Thoracic aorta endothelial cell (primary cell): ENCODE measurements around the gene MRPL11. TPM values are rescaled to one million over a fixed set of nuclear protein-coding genes. Genes with fewer than 3 reads are reported as not detected.

Source experiments
- small RNA-seq: library from RNA; depleted of rRNA; stranded (forward); fragments of <200 nt; gene quantifications from one replicate; pipeline ENCODE3, GENCODE V24; 2012
- total RNA-seq: library from RNA; depleted of rRNA; stranded (reverse); fragments of >200 nt; gene quantifications from 2 replicates; pipeline ENCODE4 v1.2.3, GENCODE V29; 2012

MRPL11 gene
- 58.7 and 65.2 TPM in 2 replicates for total RNA-seq

DNA sequence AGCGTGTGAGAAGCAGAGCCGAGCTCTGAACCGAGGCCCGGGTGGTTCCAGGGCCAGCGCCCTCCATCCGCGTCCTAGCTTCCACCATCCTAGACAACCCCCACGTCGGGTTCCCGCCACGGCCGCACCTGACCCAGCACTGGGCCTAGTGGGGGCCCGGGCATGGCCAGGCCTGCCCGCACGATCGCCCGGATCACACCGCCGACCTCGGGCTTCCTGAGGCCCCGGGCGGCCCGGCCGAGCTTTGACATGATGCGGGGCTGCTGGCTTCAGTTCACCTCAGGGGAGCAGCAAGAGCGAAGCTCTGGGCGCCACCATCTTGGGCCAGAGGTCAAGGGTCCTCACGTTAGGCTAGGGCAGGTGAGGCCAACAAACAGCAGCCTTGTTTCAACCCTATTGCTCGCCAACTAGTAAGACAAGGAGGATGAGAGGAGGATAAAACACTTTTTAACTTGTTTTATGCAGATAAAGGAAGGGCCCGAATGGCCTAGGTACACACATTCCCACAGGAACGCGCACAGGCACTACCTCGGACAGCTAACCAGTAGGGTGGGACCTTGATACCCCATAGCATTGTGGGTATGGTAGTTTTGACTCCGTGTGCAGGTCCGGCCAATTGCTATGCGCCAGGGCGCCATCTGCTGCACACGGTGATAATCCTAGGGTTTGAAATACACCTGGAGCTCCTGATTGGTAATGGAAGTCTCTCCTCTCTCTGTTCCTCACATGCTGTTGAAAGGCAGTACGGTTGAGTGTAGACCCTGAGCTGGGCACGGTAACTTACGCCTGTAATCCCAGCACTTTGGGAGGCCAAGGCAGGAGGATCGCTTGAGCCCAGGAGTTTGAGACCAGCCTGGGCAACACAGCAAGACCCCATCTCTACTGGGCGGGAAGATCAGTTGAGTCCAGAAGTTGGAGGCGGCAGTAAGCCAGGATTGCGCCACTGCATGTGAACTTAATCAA, at the start of gene MRPL11:
Gene MRPL11 (minus strand): TSS at position 345 of the 963 bp plus-strand sequence. CDS start 94 bp downstream, at position 251.

GRCh38 chr11:66480117-66480938, 41.7 kb upstream of the MRPL11 start, which contains the start of gene DPP3:
DPP3 (plus strand) TSS chr11:66480434; CDS start chr11:66482201, 1,767 bp downstream.

DNA sequence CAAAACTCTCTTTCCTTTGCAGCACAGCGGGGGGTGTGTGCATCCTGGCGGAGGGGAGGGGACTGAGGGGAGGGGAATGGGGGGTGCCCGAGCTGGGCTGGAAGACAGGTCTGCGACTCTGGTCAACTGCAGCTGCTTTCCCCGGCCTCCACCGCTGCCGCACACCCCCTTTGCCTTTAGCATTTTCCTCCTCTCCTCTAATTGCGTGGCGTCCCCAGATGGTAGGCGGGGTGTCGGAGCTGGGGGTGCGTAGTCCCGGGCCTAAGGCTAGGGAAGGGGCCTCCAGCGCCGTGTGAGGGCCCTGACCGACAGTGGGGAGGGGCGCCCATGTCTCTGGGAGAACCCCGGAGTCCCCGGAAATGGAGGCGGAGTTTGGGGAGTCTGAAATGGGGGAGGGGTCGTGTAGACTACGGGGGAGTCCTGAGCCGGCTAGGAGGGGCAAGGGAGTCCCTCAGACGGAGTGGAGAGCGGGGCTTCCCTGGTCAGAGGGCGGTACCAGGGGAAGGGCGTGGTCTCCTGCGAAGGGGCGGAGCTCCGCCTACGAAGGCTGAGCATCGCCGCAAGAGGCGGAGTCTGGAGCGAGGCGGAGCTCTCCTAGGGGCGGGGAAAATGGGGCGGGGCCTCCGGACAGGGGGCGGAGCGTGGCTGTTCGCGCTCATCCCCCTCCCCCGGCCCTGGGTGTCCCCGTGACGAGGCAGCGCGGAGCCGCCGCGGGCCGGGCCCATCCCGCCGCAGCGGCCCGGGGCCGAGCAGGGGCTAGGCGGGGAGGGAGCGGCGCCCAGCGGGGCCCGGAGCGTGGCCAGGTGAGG, 27.8 kb upstream of the MRPL11 start, which contains the start of gene PELI3:
Gene PELI3 (plus strand): TSS at position 681 of the 809 bp plus-strand sequence. CDS start 1,224 bp downstream, outside the sequence.

DNA sequence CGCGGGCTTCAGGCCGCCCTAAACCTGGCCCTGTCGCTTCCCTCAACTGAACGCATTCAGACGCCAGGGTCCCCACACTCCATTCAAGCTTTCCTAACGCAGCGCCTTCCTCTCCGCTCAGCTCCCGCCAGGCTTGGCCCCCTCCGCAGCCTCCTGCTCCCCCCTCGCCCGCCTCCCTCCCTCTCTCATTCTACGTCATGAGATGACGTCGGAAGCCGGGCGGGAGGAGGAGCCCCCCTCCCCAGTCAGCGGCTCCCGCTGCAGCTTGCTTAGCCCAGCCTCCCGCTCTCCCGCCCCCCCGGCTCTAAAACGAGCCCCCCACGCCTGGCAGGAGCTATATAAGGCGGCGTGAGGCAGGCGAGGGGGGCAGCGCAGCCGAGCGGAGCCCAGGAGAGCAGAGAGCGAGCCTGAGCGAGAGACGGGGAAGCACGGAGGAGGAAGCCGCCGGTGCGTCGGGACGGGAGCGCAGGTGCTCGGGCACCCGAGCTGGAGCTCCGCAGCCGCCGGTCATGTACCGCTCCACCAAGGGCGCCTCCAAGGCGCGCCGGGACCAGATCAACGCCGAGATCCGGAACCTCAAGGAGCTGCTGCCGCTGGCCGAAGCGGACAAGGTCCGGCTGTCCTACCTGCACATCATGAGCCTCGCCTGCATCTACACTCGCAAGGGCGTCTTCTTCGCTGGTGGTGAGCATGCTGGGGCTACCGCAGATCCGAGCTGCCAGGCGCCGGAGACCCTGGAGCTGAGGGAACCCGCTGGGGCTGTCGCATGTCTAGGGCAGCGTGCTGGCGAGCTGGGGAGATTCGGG, 17.8 kb downstream of the MRPL11 start, which contains the start of gene NPAS4:
Gene NPAS4 (plus strand): TSS at position 365 of the 806 bp plus-strand sequence. CDS start 145 bp downstream, at position 510.

Small RNA genes lying within 50 kb of the gene (small RNA-seq; reads per million reads assigned to genes)
- gene RF00416: not detected
- 3.8 reads per million, percentile 73 among the genes with 10 or more reads in this experiment for gene RNU1-84P

Other genes starting within 250 kb of the MRPL11 start
- 15.8 and 19.2 TPM in 2 replicates for gene KLC2, start 181.1 kb downstream of the MRPL11 start, total RNA-seq
- 107 and 128 TPM in 2 replicates for gene RAB1B, start 170.2 kb downstream of the MRPL11 start, total RNA-seq
- 0.13 and 0.14 TPM in 2 replicates for gene CNIH2, start 160.7 kb downstream of the MRPL11 start, total RNA-seq
- gene YIF1A, start 149.7 kb downstream of the MRPL11 start, total RNA-seq: 70.6 and 85.0 TPM in 2 replicates
- gene TMEM151A, start 147.0 kb downstream of the MRPL11 start, total RNA-seq: under 0.01 TPM in 1 of 2 replicates, not detected in the other
- gene CD248, start 121.8 kb downstream of the MRPL11 start, total RNA-seq: under 0.01 TPM in 1 of 2 replicates, not detected in the other
- 5.3 and 7.8 TPM in 2 replicates for gene RIN1, start 102.4 kb downstream of the MRPL11 start, total RNA-seq
- 48.9 and 61.2 TPM in 2 replicates for gene BRMS1, start 93.7 kb downstream of the MRPL11 start, total RNA-seq
- 20.2 and 29.2 TPM in 2 replicates for gene B4GAT1, start 91.2 kb downstream of the MRPL11 start, total RNA-seq
- gene SLC29A2, start 67.1 kb downstream of the MRPL11 start, total RNA-seq: 0.27 and 1.0 TPM in 2 replicates
- gene NPAS4, start 17.8 kb downstream of the MRPL11 start, total RNA-seq: not detected in 2 replicates
- 3.5 and 5.7 TPM in 2 replicates for gene PELI3, start 28.1 kb upstream of the MRPL11 start, total RNA-seq
- gene DPP3, start 41.6 kb upstream of the MRPL11 start, total RNA-seq: 49.6 and 55.1 TPM in 2 replicates
- gene BBS1, start 71.8 kb upstream of the MRPL11 start, total RNA-seq: 27.9 and 34.2 TPM in 2 replicates
- gene ZDHHC24, start 107.2 kb upstream of the MRPL11 start, total RNA-seq: 8.9 and 12.6 TPM in 2 replicates
- under 0.01 TPM in 1 of 2 replicates, not detected in the other for gene ACTN3, start 108.1 kb upstream of the MRPL11 start, total RNA-seq
- 7.4 and 10.0 TPM in 2 replicates for gene CTSF, start 129.8 kb upstream of the MRPL11 start, total RNA-seq
- 0.27 and 0.50 TPM in 2 replicates for gene CCDC87, start 154.2 kb upstream of the MRPL11 start, total RNA-seq
- gene CCS, start 154.3 kb upstream of the MRPL11 start, total RNA-seq: 23.8 and 25.4 TPM in 2 replicates
- gene RBM14, start 177.8 kb upstream of the MRPL11 start, total RNA-seq: 40.0 and 55.8 TPM in 2 replicates
- 93.0 and 96.8 TPM in 2 replicates for gene RBM4, start 199.9 kb upstream of the MRPL11 start, total RNA-seq
- gene RBM4B, start 239.0 kb upstream of the MRPL11 start, total RNA-seq: 18.2 TPM in 2 replicates